HEK293T (cell line): Measurements from ENCODE around the gene DCLRE1B.
"Not testable (repeated sequence)": the region's sequence is repeated elsewhere in the genome, so short reads cannot be mapped to it uniquely, and the experiment has no call there.

Experiments
- CTCF ChIA-PET: fragments of 350-600 bp; formaldehyde crosslinking; extraction: SDS; loops from one replicate; lab custom pipeline; 2021; ENCODE audit warnings: antibody characterized with exemption, inconsistent platforms; lab: Yijun Ruan, JAX
- POLR2A ChIA-PET: fragments of 350-600 bp; formaldehyde crosslinking; extraction: SDS; loops from one replicate; lab custom pipeline; 2020; ENCODE audit warnings: antibody characterized with exemption, inconsistent platforms; lab: Yijun Ruan, JAX
- DNase-seq: peaks from one replicate; pipeline ENCODE4 v3.0.0; 2012; ENCODE audit warnings: mixed read lengths; ENCODE audit errors: extremely low spot score
- ARNT ChIP-seq: fragments of 450-650 bp; IDR thresholded peaks from 2 replicates; pipeline ENCODE4 v1.6.1; 2017; ENCODE audit warnings: mild to moderate bottlenecking
- BHLHE40 ChIP-seq: fragments of 450-650 bp; IDR thresholded peaks from 2 replicates; pipeline ENCODE4 v1.6.1; 2016; ENCODE audit warnings: mild to moderate bottlenecking, moderate library complexity, borderline replicate concordance
- CTBP1 ChIP-seq: fragments of 450-650 bp; IDR thresholded peaks from 2 replicates; pipeline ENCODE4 v1.6.1; 2016; ENCODE audit warnings: borderline replicate concordance
- ELF4 ChIP-seq: fragments of 450-650 bp; IDR thresholded peaks from 2 replicates; pipeline ENCODE4 v1.6.1; 2017; ENCODE audit warnings: antibody characterized with exemption
- FOXA1 ChIP-seq: fragments of 450-650 bp; IDR thresholded peaks from 2 replicates; pipeline ENCODE4 v1.6.1; 2016; ENCODE audit warnings: mild to moderate bottlenecking
- FOXK2 ChIP-seq: fragments of 450-650 bp; IDR thresholded peaks from 2 replicates; pipeline ENCODE4 v1.6.1; 2016; ENCODE audit warnings: mild to moderate bottlenecking
- FOXM1 ChIP-seq: fragments of 450-650 bp; IDR thresholded peaks from 2 replicates; pipeline ENCODE4 v1.6.1; 2017; ENCODE audit warnings: mild to moderate bottlenecking, borderline replicate concordance
- HDGF ChIP-seq: fragments of 450-650 bp; IDR thresholded peaks from 2 replicates; pipeline ENCODE4 v1.6.1; 2017; ENCODE audit warnings: antibody characterized with exemption, borderline replicate concordance
- L3MBTL2 ChIP-seq: fragments of 450-650 bp; conservative IDR thresholded peaks from 2 replicates; pipeline ENCODE4 v1.6.1; 2016; ENCODE audit warnings: mild to moderate bottlenecking
- LEF1 ChIP-seq: fragments of 450-650 bp; IDR thresholded peaks from 2 replicates; pipeline ENCODE4 v1.6.1; 2017; ENCODE audit warnings: mild to moderate bottlenecking, borderline replicate concordance
- NFRKB ChIP-seq: fragments of 450-650 bp; IDR thresholded peaks from 2 replicates; pipeline ENCODE4 v1.6.1; 2016; ENCODE audit warnings: mild to moderate bottlenecking, moderate library complexity
- SP1 ChIP-seq: fragments of 450-650 bp; IDR thresholded peaks from 2 replicates; pipeline ENCODE4 v1.6.1; 2017
- SUZ12 ChIP-seq: fragments of 450-650 bp; IDR thresholded peaks from 2 replicates; pipeline ENCODE4 v1.6.1; 2016; ENCODE audit warnings: mild to moderate bottlenecking
- TARDBP ChIP-seq: fragments of 450-650 bp; IDR thresholded peaks from 2 replicates; pipeline ENCODE4 v1.6.1; 2016
- ZNF384 ChIP-seq: fragments of 450-650 bp; IDR thresholded peaks from 2 replicates; pipeline ENCODE4 v1.6.1; 2016
- TF ChIP-seq, protein P1 (sequence below): fragments of 450-650 bp; IDR thresholded peaks from 2 replicates; pipeline ENCODE4 v1.6.1; 2016

Gene DCLRE1B

DNA sequence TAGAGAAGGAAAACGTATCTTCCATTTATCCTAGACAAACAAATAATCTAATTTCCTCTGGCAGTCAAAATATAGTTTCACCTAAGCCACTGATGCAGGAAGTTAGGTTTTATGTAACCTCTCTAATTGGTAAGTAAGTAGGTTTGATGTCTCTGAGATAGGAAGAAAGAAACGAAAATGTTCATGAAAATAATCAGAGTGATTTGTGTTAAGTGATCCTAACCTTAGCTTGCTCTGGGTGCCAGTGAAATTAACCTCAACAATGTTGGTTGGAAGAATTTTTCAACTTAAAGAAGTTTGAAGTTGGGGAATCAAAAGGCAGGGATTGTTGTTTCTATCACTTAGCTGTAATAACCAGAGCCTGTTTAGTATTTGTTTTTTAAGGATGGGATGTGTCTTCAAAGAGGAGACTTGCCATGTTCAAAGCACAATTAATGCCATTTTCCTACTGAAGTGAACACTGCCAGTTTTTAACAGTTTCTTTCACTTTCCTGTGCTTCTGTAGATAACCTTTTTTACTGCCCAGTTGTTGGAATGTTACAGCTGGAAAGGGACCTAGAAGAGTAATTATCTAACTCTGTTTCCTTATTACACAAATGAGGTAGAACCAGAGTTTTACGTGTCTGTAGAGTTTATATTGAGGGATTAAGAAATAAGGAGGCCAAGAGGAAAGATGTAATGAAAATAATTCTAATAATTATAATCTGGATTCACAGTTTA, 42.4 kb downstream of the DCLRE1B start:
- TF ChIP-seq LEF1 (no peak), BHLHE40 (no peak), CTBP1 (no peak), ELF4 (no peak), ZNF384 (no peak), HDGF (no peak), ARNT (no peak), SUZ12 (no peak), L3MBTL2 (no peak), FOXM1 (no peak), TARDBP (no peak), FOXK2 (no peak)
- ChIA-PET POLR2A (interaction anchor here (1.3 to 1.9 kb wide), 4 partner anchors 17 to 43 kb away, joined by 3 to 12 read pairs (median 4); partner anchors contain the start of genes AP4B1 and HIPK1), CTCF (interaction anchor here (1.2 to 2.1 kb wide), 3 partner anchors 8 to 30 kb away, joined by 3 to 5 read pairs (median 4); no protein-coding TSS in a partner anchor)
- DNase-seq: no peak

DNA sequence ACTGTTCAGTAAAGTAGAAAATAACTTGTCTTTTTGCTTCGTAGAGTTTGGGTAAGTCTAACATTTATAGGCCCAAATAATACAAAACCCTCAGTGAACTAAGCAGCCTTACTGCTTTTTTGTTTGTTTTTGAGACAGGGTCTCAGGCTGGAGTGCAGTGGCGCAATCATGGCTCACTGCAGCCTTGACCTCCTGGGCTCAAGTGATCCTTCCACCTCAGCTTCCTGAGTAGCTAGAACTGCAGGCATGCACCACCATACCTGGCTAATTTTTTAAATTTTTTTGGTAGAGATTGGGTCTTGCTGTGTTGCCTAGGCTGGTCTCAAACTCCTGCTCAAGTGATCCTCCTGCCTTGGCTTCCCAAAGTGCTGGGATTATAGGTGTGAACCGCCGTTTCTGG, 43.0 kb downstream of the DCLRE1B start:
- CTCF ChIA-PET: interaction anchor here (0.6 to 1.2 kb wide), 2 partner anchors 14 to 17 kb away, joined by 3 read pairs; no protein-coding TSS in a partner anchor

DNA sequence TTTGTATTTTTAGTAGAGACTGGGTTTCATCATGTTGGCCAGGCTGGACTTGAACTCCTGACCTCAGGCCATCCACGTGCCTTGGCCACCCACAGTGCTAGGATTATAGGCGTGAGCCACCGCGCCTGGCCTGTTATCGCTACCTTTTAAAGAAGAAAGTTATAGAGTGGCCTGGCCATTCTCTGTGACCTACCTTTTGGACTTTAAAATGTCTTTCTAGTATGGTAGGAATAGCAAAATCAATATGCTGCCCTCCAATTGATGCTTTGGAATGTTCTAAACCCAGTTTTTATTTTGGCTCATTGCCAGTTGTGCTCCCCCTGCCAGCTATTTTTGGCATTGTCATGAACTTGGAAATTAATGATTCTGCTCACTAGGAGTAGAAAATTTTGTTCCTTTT, 43.9 kb downstream of the DCLRE1B start:
- no peak for TF ChIP-seq ELF4
- DNase-seq: peak; percentile 38
- ChIA-PET POLR2A (interaction anchor here (1.2 kb wide), 1 partner anchor 18 kb away, joined by 3 read pairs; no protein-coding TSS in a partner anchor), CTCF (interaction anchor here (0.6 to 1.2 kb wide), 3 partner anchors 9 to 18 kb away, joined by 3 read pairs; no protein-coding TSS in a partner anchor)

More for the DNA sequence above, 43.0 kb downstream of the DCLRE1B start:
- DNase-seq, POLR2A ChIA-PET: not testable (repeated sequence)

DNA sequence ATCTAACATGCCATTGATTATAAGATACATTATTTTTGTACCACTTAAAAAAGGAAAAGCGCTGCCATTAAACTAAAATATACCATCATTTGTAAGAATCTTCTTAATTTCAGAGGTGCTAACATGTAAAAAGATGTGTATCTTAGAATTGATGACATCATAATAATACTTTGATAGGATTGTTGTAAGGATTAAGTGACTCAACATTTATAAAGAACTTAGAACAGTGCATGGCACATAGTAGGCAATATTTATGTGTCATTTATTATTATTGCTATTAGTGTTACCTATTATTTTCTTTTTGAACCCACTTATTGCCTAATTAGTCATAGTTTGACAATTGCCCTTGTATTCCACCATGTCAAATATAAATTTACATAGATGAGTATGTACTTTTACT, 45.8 kb downstream of the DCLRE1B start:
- no peak for DNase-seq
- POLR2A ChIA-PET: no interaction called here
- CTCF ChIA-PET: no interaction called here
- TF ChIP-seq ZNF384 (no peak), SUZ12 (no peak), SP1 (no peak), CTBP1 (no peak), FOXK2 (no peak), LEF1 (no peak), TARDBP (no peak), NFRKB (no peak), BHLHE40 (no peak), HDGF (no peak), ARNT (no peak), L3MBTL2 (no peak), ELF4 (no peak), FOXM1 (no peak)
- TF ChIP-seq, protein P1, sequence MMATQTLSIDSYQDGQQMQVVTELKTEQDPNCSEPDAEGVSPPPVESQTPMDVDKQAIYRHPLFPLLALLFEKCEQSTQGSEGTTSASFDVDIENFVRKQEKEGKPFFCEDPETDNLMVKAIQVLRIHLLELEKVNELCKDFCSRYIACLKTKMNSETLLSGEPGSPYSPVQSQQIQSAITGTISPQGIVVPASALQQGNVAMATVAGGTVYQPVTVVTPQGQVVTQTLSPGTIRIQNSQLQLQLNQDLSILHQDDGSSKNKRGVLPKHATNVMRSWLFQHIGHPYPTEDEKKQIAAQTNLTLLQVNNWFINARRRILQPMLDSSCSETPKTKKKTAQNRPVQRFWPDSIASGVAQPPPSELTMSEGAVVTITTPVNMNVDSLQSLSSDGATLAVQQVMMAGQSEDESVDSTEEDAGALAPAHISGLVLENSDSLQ: no peak

DNA sequence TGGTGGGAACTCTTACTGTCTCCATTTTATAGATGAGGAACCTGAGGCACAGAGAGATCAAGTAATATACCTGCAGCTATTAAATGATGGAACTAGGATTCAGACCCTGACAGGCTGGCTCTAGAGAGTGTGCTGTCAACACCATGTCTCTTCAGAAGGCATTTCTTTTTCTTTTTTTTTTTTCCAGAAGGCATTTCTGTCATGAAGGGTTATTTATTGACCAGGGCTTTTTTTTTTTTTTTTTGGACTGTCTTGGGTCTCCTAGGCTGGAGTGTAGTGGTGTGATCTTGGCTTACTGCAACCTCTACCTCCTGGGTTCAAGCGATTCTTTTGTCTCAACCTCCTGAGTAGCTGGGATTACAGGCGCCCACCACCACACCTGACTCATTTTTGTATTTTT, 46.6 kb downstream of the DCLRE1B start:
- TF ChIP-seq, protein P1: peak; percentile 50
- peak; percentile 66; the same call in 1 of the 2 replicates for TF ChIP-seq ZNF384
- no peak for TF ChIP-seq CTBP1
- DNase-seq: no peak
- CTCF ChIA-PET: no interaction called here
- POLR2A ChIA-PET: no interaction called here

DNA sequence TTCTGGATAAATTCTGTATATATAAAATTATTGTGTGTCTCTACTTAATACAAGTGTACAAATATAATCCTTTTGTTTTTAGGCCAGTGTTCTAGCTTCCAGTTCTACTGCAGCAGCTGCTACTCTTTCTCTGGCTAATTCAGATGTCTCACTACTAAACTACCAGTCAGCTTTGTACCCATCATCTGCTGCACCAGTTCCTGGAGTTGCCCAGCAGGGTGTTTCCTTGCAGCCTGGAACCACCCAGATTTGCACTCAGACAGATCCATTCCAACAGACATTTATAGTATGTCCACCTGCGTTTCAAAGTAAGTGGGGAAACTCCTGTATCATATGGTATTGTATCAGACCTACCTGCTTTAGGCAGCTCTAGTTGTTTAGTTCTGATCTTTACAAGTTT, 52.9 kb downstream of the DCLRE1B start:
- CTCF ChIA-PET: interaction anchor here (0.9 kb wide), 1 partner anchor 9 kb away, joined by 3 read pairs; no protein-coding TSS in a partner anchor
- TF ChIP-seq, protein P1: no peak
- TF ChIP-seq CTBP1: no peak
- TF ChIP-seq ELF4: no peak
- no peak for TF ChIP-seq HDGF
- POLR2A ChIA-PET: no interaction called here
- no peak for DNase-seq

DNA sequence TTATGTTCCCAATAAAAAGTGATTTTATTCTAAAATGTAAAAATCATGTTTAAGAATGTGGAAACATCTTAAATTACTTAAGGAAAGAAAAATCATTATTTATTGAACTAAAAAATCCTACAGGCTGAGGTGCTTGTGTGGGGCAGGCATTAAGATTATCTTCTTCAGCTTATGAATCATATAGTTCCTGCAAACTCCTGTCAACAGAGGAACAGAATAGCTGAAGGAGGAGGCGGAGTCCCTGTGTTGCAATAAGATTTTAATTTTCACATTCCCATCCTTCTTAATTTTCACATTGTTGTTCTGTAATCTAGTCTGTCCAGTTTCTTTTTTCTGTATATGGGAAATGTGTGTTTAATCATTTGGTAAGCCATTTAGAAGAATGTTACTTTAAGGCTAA, 53.6 kb downstream of the DCLRE1B start:
- TF ChIP-seq ELF4 (no peak), ZNF384 (no peak), FOXK2 (no peak), HDGF (no peak), FOXA1 (no peak), SUZ12 (no peak), LEF1 (no peak)
- POLR2A ChIA-PET: no interaction called here
- CTCF ChIA-PET: no interaction called here
- no peak for DNase-seq
